Mesendoderm (in vitro differentiated cells): ENCODE results near the gene RPL7L1.

Experiments
- DNase-seq: peaks from one replicate; pipeline ENCODE4 v3.0.0; 2013
- H2AK5ac ChIP-seq: 2 replicates; pipeline ENCODE4 v1.6.1; 2013; ENCODE audit warnings: low read length, inconsistent platforms
- H2BK120ac ChIP-seq: 2 replicates; pipeline ENCODE4 v1.6.1; 2013; ENCODE audit warnings: low read depth, mild to moderate bottlenecking, low read length, moderate library complexity, mixed read lengths
- H2BK15ac ChIP-seq: replicated peaks from 2 replicates; pipeline ENCODE4 v1.6.1; 2013; ENCODE audit warnings: low read depth, mild to moderate bottlenecking, moderate library complexity
- H2BK5ac ChIP-seq: 2 replicates; pipeline ENCODE4 v1.6.1; 2013; ENCODE audit warnings: low read length, inconsistent platforms
- H3K18ac ChIP-seq: 2 replicates; pipeline ENCODE4 v1.6.1; 2013; ENCODE audit warnings: mild to moderate bottlenecking, low read length, mixed read lengths
- H3K23ac ChIP-seq: one replicate; pipeline ENCODE4 v1.6.1; 2013; ENCODE audit warnings: low read length
- H3K27ac ChIP-seq: 2 replicates; pipeline ENCODE4 v1.5.1; 2013; ENCODE audit warnings: low read depth, mild to moderate bottlenecking, inconsistent platforms, low read length, moderate library complexity
- H3K27me3 ChIP-seq: 2 replicates; pipeline ENCODE4 v1.6.1; 2013; ENCODE audit warnings: low read length, control low read depth, mild to moderate bottlenecking, inconsistent platforms; ENCODE audit not compliant: insufficient read depth, poor library complexity
- H3K36me3 ChIP-seq: 2 replicates; pipeline ENCODE4 v1.6.1; 2013; ENCODE audit warnings: low read length, inconsistent platforms; ENCODE audit not compliant: control insufficient read depth, insufficient read depth
- H3K4ac ChIP-seq: one replicate; pipeline ENCODE4 v1.6.1; 2013; ENCODE audit warnings: low read depth, mild to moderate bottlenecking, low read length, moderate library complexity
- H3K4me1 ChIP-seq: 2 replicates; pipeline ENCODE4 v1.6.1; 2013; ENCODE audit warnings: low read depth, low read length, inconsistent platforms; ENCODE audit not compliant: control insufficient read depth
- H3K4me2 ChIP-seq: 2 replicates; pipeline ENCODE4 v1.6.1; 2013; ENCODE audit warnings: low read length
- H3K4me3 ChIP-seq: 2 replicates; pipeline ENCODE4 v1.5.1; 2013; ENCODE audit warnings: mild to moderate bottlenecking, low read length
- H3K56ac ChIP-seq: one replicate; pipeline ENCODE4 v1.6.1; 2013; ENCODE audit warnings: low read length
- H3K79me1 ChIP-seq: 2 replicates; pipeline ENCODE4 v1.6.1; 2013; ENCODE audit warnings: low read length, inconsistent platforms
- H3K79me2 ChIP-seq: 2 replicates; pipeline ENCODE4 v1.6.1; 2013; ENCODE audit warnings: mild to moderate bottlenecking, low read length; ENCODE audit not compliant: control insufficient read depth, insufficient read depth
- H3K9ac ChIP-seq: 2 replicates; pipeline ENCODE4 v1.6.1; 2013; ENCODE audit warnings: low read length, inconsistent platforms
- H4K5ac ChIP-seq: one replicate; pipeline ENCODE4 v1.6.1; 2013; ENCODE audit warnings: low read length
- H4K8ac ChIP-seq: one replicate; pipeline ENCODE4 v1.6.1; 2013; ENCODE audit warnings: low read depth, mild to moderate bottlenecking, control low read depth, low read length, moderate library complexity
- WGBS: extraction: QIAGEN DNeasy Blood & Tissue Kit; methylation state at CpG from one replicate; pipeline ENCODE4 v1.1.7; 2013; ENCODE audit warnings: low lambda C conversion rate, missing lambda C conversion rate; ENCODE audit not compliant: insufficient coverage; ENCODE audit errors: extremely low coverage; 5-methylcytosine and 5-hydroxymethylcytosine counted together

Gene RPL7L1

DNA sequence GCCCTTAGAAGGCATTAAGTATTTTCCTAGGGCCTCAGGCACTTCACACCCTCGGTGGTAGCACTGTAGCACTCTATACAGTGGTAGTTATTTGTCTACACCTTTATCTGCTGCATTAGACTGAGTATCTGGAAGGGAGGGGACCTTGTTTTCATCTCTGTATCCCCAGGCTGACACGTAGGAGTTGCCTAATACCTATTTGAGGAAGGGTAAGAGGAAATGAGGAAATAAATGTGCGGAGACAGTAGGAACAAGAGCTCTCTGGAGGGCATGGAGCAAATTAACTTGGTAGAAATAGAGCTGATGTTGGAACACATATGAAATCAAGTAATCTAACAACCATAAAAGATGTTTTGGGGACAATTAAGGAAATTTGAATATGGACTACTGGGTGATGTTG lies 53.8 kb downstream of the RPL7L1 start:
- H3K27me3 ChIP-seq = no peaks in the 10 kb centered on the region
- DNase-seq = no peak
- peaks cover 6% of the 10 kb centered on the region for H3K36me3 ChIP-seq
- H3K4me2 ChIP-seq = no peak overlapping the region
- H3K4me1 ChIP-seq = peaks cover 2% of the 10 kb centered on the region
- no peak overlapping the region for H3K18ac ChIP-seq
- H3K79me1 ChIP-seq = peaks cover 18% of the 10 kb centered on the region
- no peak overlapping the region for H3K4me3 ChIP-seq
- no peak overlapping the region for H3K4ac ChIP-seq
- no CpG with 5 or more reads among the region's 3 CpGs for WGBS
- no peak overlapping the region for H2BK15ac ChIP-seq
- H3K27ac ChIP-seq = no peak overlapping the region
- H3K9ac ChIP-seq = no peak overlapping the region
- no peak overlapping the region for H4K8ac ChIP-seq
- H3K56ac ChIP-seq = no peak overlapping the region
- no peak overlapping the region for H2AK5ac ChIP-seq
- H4K5ac ChIP-seq = no peak overlapping the region
- no peak overlapping the region for H3K23ac ChIP-seq
- H2BK120ac ChIP-seq = no peak overlapping the region
- no peak overlapping the region for H2BK5ac ChIP-seq
- peaks cover 29% of the 10 kb centered on the region for H3K79me2 ChIP-seq

- Histone ChIP-seq H3K27ac (no peak overlapping the region), H3K4me3 (no peak overlapping the region), H3K23ac (no peak overlapping the region), H3K36me3 (peaks cover 6% of the 10 kb centered on the region), H3K79me1 (peaks cover 16% of the 10 kb centered on the region), H3K9ac (no peak overlapping the region), H3K4me1 (peaks cover 2% of the 10 kb centered on the region), H2BK120ac (no peak overlapping the region), H3K4me2 (no peak overlapping the region), H3K4ac (no peak overlapping the region), H4K8ac (no peak overlapping the region), H2AK5ac (no peak overlapping the region), H2BK5ac (no peak overlapping the region), H3K27me3 (no peaks in the 10 kb centered on the region), H3K18ac (no peak overlapping the region), H3K79me2 (peaks cover 28% of the 10 kb centered on the region), H4K5ac (no peak overlapping the region), H3K56ac (no peak overlapping the region), H2BK15ac (no peak overlapping the region)
- WGBS = no CpG with 5 or more reads among the region's 7 CpGs
- DNase-seq = no peak
Measured at GRCh38 chr6:42935322-42935721, 55.9 kb downstream of the RPL7L1 start.

- WGBS = no CpG with 5 or more reads among the region's 11 CpGs
- Histone ChIP-seq H3K23ac (no peak overlapping the region), H3K18ac (no peak overlapping the region), H3K27ac (no peak overlapping the region), H3K4me2 (no peak overlapping the region), H3K9ac (no peak overlapping the region), H3K79me1 (peaks cover 13% of the 10 kb centered on the region), H3K4ac (no peak overlapping the region), H3K36me3 (peaks cover 6% of the 10 kb centered on the region), H3K27me3 (no peaks in the 10 kb centered on the region), H2AK5ac (no peak overlapping the region), H4K8ac (no peak overlapping the region), H3K56ac (no peak overlapping the region), H3K4me3 (no peak overlapping the region), H2BK120ac (no peak overlapping the region), H3K79me2 (peaks cover 18% of the 10 kb centered on the region), H2BK15ac (no peak overlapping the region), H3K4me1 (no peaks in the 10 kb centered on the region), H2BK5ac (no peak overlapping the region), H4K5ac (no peak overlapping the region)
- DNase-seq = no peak
Measured at GRCh38 chr6:42936398-42936797, 57.0 kb downstream of the RPL7L1 start.

DNA sequence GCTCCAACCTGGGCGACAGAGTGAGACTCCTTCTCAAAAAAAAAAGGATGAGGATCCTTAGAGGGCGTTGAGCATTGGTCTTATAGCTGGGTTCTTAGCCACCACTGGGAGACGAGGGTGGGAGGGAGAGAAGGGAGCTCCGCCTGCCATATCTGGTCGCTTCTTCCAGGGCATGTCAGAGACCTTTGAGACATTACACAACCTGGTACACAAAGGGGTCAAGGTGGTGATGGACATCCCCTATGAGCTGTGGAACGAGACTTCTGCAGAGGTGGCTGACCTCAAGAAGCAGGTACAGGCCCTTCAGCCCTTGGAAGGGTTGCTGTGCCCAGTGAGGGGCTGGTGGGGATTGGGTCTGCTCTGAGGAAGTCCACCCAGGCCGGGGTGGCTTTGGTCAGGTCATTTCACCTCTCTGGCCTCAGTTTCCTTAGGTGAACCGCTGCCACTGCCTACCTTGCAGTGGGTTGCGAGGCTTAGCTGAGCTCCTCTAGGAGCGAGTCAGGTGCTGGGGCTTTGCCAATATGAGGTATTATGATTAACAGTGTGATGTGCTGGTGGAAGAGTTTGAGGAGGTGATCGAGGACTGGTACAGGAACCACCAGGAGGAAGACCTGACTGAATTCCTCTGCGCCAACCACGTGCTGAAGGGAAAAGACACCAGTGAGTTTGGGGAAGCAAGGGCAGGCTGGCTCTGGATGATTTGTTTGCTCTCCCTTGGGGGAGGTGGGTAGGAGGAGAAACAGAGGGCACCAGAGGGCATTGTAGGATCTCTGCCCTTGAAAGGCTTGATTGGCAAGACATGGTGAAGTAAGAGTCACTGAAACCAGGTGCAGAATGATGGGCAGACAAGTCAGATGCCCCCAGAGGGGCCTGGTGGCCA lies 58.4 kb downstream of the RPL7L1 start:
- H3K27ac ChIP-seq = no peak overlapping the region
- no peak overlapping the region for H3K4me3 ChIP-seq
- H3K56ac ChIP-seq = no peak overlapping the region
- no peak overlapping the region for H3K4ac ChIP-seq
- no peak overlapping the region for H3K23ac ChIP-seq
- H2BK120ac ChIP-seq = no peak overlapping the region
- no peak overlapping the region for H2BK5ac ChIP-seq
- no peak overlapping the region for H2AK5ac ChIP-seq
- no peaks in the 10 kb centered on the region for H3K4me1 ChIP-seq
- peaks cover 9% of the 10 kb centered on the region for H3K79me1 ChIP-seq
- H2BK15ac ChIP-seq = no peak overlapping the region
- H3K36me3 ChIP-seq = peaks cover 6% of the 10 kb centered on the region
- WGBS = no CpG with 5 or more reads among the region's 13 CpGs
- DNase-seq = no peak
- no peaks in the 10 kb centered on the region for H3K27me3 ChIP-seq
- H3K9ac ChIP-seq = no peak overlapping the region
- no peak overlapping the region for H4K8ac ChIP-seq
- peaks cover 9% of the 10 kb centered on the region for H3K79me2 ChIP-seq
- no peak overlapping the region for H3K4me2 ChIP-seq
- H4K5ac ChIP-seq = no peak overlapping the region
- H3K18ac ChIP-seq = no peak overlapping the region

- Histone ChIP-seq H3K4ac (no peak overlapping the region), H2BK15ac (no peak overlapping the region), H3K36me3 (peaks cover 6% of the 10 kb centered on the region), H2AK5ac (no peak overlapping the region), H4K8ac (no peak overlapping the region), H3K27ac (no peak overlapping the region), H2BK120ac (no peak overlapping the region), H3K27me3 (no peaks in the 10 kb centered on the region), H2BK5ac (no peak overlapping the region), H3K23ac (no peak overlapping the region), H3K4me3 (no peak overlapping the region), H4K5ac (no peak overlapping the region), H3K79me2 (peaks cover 4% of the 10 kb centered on the region), H3K4me1 (no peaks in the 10 kb centered on the region), H3K4me2 (no peak overlapping the region), H3K56ac (no peak overlapping the region), H3K18ac (no peak overlapping the region), H3K9ac (no peak overlapping the region), H3K79me1 (peaks cover 7% of the 10 kb centered on the region)
- WGBS = no CpG with 5 or more reads among the region's 5 CpGs
- no peak for DNase-seq
Measured at GRCh38 chr6:42938428-42938796, 59.0 kb downstream of the RPL7L1 start.
